HepG2 (cell line): Measurements from ENCODE around the gene SDK1. TPM values are rescaled to one million over a fixed set of nuclear protein-coding genes. Genes with fewer than 3 reads are reported as not detected.
A peak's percentile ranks its signal among the peaks of the same experiment; 100 is the strongest.

Experiments used
- CEBPB ChIP-seq: IDR thresholded peaks from 2 replicates; pipeline ENCODE4 v1.6.1; 2011; ENCODE audit warnings: low read depth, low read length, improper control_type of control experiment, borderline replicate concordance
- CEBPG ChIP-seq: IDR thresholded peaks from 2 replicates; pipeline ENCODE4 v1.6.1; 2016
- JUN ChIP-seq: sonication (generic); formaldehyde crosslinking; IDR thresholded peaks from 2 replicates; pipeline ENCODE4 v1.4.0; 2020; ENCODE audit warnings: mild to moderate bottlenecking, missing genetic modification reagents
- MTA3 ChIP-seq: sonication (generic); formaldehyde crosslinking; IDR thresholded peaks from 2 replicates; pipeline ENCODE4 v1.4.0; 2020; ENCODE audit warnings: missing genetic modification reagents
- PHB2 ChIP-seq: fragments of 450-650 bp; IDR thresholded peaks from 2 replicates; pipeline ENCODE4 v1.6.1; 2018; ENCODE audit not compliant: partially characterized antibody
- RFXAP ChIP-seq: sonication (generic); formaldehyde crosslinking; IDR thresholded peaks from 2 replicates; pipeline ENCODE4 v1.4.0; 2020; ENCODE audit warnings: missing genetic modification reagents, borderline replicate concordance
- SRSF1 ChIP-seq: fragments of 200-400 bp; formaldehyde crosslinking; optimal IDR thresholded peaks from 2 replicates; pipeline ENCODE3; 2017; ENCODE audit warnings: mild to moderate bottlenecking, low read depth, low read length, moderate library complexity
- ZBTB21 ChIP-seq: sonication (generic); formaldehyde crosslinking; IDR thresholded peaks from 2 replicates; pipeline ENCODE4 v1.4.0; 2020; ENCODE audit warnings: missing genetic modification reagents
- ZNF264 ChIP-seq: sonication (generic); formaldehyde crosslinking; IDR thresholded peaks from 2 replicates; pipeline ENCODE4 v1.4.0; 2020; ENCODE audit warnings: missing genetic modification reagents
- ZNF446 ChIP-seq: sonication (generic); formaldehyde crosslinking; IDR thresholded peaks from 2 replicates; pipeline ENCODE4 v1.5.0; 2020; ENCODE audit warnings: mild to moderate bottlenecking, missing genetic modification reagents
- ZNF766 ChIP-seq: sonication (generic); formaldehyde crosslinking; IDR thresholded peaks from 2 replicates; pipeline ENCODE4 v1.5.0; 2020; ENCODE audit warnings: missing genetic modification reagents, borderline replicate concordance
- polyA plus RNA-seq, 8 experiments: library from polyadenylated mRNA; depleted of rRNA in 3 of 8; stranded (reverse) in 7 of 8; unstranded in 1 of 8; fragments of >200 nt; fragmentation: Illumina TruSeq in 4 of 8; extraction: Trizol in 4 of 8; gene quantifications; 2 replicates each; pipeline versions ENCODE4 v1.2.1 to v1.2.3, GENCODE V29; 2011 to 2016; ENCODE audit warnings: low read depth in 4 of 8, missing spikeins in 1 of 8, mixed read lengths in 1 of 8; ENCODE audit not compliant: insufficient read depth in 1 of 8
- total RNA-seq, 5 experiments: library from RNA; depleted of rRNA; stranded (reverse); fragments of >200 nt; fragmentation: Illumina TruSeq; extraction: Trizol; gene quantifications; 2 replicates each; pipeline ENCODE4 v1.2.3, GENCODE V29; 2016; ENCODE audit warnings: low read depth in 1 of 5
- TF ChIP-seq, protein P1 (sequence below), 2 experiments: fragments of 450-650 bp in 1 of 2; sonication (generic) in 1 of 2; formaldehyde crosslinking in 1 of 2; IDR thresholded peaks; 2 replicates each; pipeline versions ENCODE4 v1.6.1 to v1.8.0; 2016 to 2022; ENCODE audit warnings: antibody characterized with exemption in 1 of 2, mild to moderate bottlenecking in 1 of 2, missing genetic modification reagents in 1 of 2
- TF ChIP-seq, protein P2 (sequence below): sonication (generic); formaldehyde crosslinking; IDR thresholded peaks from 2 replicates; pipeline ENCODE4 v1.9.0; 2022; ENCODE audit warnings: low read depth, missing genetic modification reagents
- TF ChIP-seq, protein P3 (sequence below): sonication (generic); formaldehyde crosslinking; IDR thresholded peaks from 2 replicates; pipeline ENCODE4 v1.8.0; 2022; ENCODE audit warnings: mild to moderate bottlenecking, missing genetic modification reagents
- TF ChIP-seq, protein P4 (sequence below): sonication (generic); formaldehyde crosslinking; IDR thresholded peaks from 2 replicates; pipeline ENCODE4 v1.4.0; 2020; ENCODE audit warnings: low read depth, mild to moderate bottlenecking, missing genetic modification reagents

The SDK1 gene
- total and polyA plus RNA-seq, 2 of the 13 experiments (the other 11 are each of a cell fraction or from before 2014, with no cell fraction given) = 0.35 to 2.4 TPM

DNA sequence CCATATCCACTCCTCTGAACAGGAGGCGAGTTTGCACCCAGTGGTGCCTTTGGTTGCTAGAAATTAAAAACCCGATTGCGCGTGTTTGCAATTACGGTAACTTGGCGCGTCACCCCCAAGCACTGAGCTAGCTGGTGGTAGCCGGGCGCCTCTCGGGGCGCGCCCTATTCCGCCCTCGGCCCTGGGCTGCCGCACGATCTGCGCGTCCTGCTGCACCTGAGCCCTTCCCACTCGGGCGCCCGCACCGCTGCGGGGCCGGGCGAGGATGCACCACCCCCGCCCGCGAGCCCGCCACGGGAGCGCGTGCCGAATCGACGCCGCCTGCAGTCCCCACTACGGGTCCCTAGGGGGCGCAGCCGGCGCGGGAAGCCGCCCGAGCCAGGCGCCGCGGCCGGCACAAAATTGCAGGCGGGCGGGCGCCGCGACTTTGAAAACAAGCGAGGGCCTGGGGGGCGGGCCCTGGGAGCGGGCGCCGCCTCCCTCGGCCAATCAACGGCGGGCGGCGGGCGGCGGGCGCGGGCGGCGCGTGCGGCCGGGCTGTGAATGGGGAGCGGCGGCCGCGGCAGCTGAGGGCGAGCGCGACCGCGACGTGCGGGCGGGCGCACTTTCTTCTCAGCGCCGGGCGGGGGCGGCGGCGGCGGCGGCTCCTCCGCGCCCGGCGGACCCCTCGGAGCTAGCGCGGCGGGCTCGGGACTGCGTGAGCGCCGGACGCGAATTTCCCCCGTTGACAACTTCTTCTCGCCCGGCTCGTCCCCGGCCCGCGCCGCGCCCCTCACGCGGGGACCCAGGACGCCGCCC lies at the start of gene SDK1 (continued):
- TF ChIP-seq, protein P1, sequence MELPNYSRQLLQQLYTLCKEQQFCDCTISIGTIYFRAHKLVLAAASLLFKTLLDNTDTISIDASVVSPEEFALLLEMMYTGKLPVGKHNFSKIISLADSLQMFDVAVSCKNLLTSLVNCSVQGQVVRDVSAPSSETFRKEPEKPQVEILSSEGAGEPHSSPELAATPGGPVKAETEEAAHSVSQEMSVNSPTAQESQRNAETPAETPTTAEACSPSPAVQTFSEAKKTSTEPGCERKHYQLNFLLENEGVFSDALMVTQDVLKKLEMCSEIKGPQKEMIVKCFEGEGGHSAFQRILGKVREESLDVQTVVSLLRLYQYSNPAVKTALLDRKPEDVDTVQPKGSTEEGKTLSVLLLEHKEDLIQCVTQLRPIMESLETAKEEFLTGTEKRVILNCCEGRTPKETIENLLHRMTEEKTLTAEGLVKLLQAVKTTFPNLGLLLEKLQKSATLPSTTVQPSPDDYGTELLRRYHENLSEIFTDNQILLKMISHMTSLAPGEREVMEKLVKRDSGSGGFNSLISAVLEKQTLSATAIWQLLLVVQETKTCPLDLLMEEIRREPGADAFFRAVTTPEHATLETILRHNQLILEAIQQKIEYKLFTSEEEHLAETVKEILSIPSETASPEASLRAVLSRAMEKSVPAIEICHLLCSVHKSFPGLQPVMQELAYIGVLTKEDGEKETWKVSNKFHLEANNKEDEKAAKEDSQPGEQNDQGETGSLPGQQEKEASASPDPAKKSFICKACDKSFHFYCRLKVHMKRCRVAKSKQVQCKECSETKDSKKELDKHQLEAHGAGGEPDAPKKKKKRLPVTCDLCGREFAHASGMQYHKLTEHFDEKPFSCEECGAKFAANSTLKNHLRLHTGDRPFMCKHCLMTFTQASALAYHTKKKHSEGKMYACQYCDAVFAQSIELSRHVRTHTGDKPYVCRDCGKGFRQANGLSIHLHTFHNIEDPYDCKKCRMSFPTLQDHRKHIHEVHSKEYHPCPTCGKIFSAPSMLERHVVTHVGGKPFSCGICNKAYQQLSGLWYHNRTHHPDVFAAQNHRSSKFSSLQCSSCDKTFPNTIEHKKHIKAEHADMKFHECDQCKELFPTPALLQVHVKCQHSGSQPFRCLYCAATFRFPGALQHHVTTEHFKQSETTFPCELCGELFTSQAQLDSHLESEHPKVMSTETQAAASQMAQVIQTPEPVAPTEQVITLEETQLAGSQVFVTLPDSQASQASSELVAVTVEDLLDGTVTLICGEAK (IDR thresholded peaks at IDR 0.05) = no peak
- TF ChIP-seq, protein P1 (CRISPR knock-in tag; IDR thresholded peaks at IDR 0.05) = no peak
- TF ChIP-seq MTA3 (CRISPR knock-in tag) (no peak), ZNF446 (CRISPR knock-in tag) (no peak), ZNF264 (CRISPR knock-in tag) (no peak), CEBPG (no peak), JUN (CRISPR knock-in tag) (no peak), PHB2 (no peak), ZNF766 (CRISPR knock-in tag) (peak; percentile 65; the same call in 1 of the 2 replicates), ZBTB21 (CRISPR knock-in tag) (no peak), RFXAP (CRISPR knock-in tag) (peak; percentile 69; the same call in 1 of the 2 replicates), CEBPB (no peak), SRSF1 (no peak)
- TF ChIP-seq, protein P2, sequence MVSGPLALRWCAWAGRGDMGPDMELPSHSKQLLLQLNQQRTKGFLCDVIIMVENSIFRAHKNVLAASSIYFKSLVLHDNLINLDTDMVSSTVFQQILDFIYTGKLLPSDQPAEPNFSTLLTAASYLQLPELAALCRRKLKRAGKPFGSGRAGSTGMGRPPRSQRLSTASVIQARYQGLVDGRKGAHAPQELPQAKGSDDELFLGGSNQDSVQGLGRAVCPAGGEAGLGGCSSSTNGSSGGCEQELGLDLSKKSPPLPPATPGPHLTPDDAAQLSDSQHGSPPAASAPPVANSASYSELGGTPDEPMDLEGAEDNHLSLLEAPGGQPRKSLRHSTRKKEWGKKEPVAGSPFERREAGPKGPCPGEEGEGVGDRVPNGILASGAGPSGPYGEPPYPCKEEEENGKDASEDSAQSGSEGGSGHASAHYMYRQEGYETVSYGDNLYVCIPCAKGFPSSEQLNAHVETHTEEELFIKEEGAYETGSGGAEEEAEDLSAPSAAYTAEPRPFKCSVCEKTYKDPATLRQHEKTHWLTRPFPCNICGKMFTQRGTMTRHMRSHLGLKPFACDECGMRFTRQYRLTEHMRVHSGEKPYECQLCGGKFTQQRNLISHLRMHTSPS (CRISPR knock-in tag) = no peak
- TF ChIP-seq, protein P3, sequence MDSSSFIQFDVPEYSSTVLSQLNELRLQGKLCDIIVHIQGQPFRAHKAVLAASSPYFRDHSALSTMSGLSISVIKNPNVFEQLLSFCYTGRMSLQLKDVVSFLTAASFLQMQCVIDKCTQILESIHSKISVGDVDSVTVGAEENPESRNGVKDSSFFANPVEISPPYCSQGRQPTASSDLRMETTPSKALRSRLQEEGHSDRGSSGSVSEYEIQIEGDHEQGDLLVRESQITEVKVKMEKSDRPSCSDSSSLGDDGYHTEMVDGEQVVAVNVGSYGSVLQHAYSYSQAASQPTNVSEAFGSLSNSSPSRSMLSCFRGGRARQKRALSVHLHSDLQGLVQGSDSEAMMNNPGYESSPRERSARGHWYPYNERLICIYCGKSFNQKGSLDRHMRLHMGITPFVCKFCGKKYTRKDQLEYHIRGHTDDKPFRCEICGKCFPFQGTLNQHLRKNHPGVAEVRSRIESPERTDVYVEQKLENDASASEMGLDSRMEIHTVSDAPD (CRISPR knock-in tag) = no peak
- TF ChIP-seq, protein P4, sequence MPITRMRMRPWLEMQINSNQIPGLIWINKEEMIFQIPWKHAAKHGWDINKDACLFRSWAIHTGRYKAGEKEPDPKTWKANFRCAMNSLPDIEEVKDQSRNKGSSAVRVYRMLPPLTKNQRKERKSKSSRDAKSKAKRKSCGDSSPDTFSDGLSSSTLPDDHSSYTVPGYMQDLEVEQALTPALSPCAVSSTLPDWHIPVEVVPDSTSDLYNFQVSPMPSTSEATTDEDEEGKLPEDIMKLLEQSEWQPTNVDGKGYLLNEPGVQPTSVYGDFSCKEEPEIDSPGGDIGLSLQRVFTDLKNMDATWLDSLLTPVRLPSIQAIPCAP (CRISPR knock-in tag) = no peak
